SJCRH30 (cell line): ENCODE measurements around the gene DACT2. TPM values are rescaled to one million over a fixed set of nuclear protein-coding genes. Genes with fewer than 3 reads are reported as not detected.

Experiments
- DNase-seq, 2 experiments: peaks; one replicate each; pipeline ENCODE4 v3.0.0-alpha.2; 2015 to 2020
- H3K27ac ChIP-seq: fragments of 250-450 bp; sonication (Bioruptor Pico); 2 replicates; pipeline ENCODE4 v1.5.1; 2020; ENCODE audit warnings: mild to moderate bottlenecking, moderate library complexity
- H3K27me3 ChIP-seq: fragments of 250-450 bp; sonication (Bioruptor Pico); 2 replicates; pipeline ENCODE4 v1.5.1; 2020; ENCODE audit warnings: mild to moderate bottlenecking, moderate library complexity
- H3K36me3 ChIP-seq: fragments of 250-450 bp; sonication (Bioruptor Pico); 2 replicates; pipeline ENCODE4 v1.5.1; 2020; ENCODE audit warnings: mild to moderate bottlenecking, moderate library complexity
- H3K4me1 ChIP-seq: fragments of 250-450 bp; sonication (Bioruptor Pico); 2 replicates; pipeline ENCODE4 v1.5.1; 2020; ENCODE audit warnings: mild to moderate bottlenecking, moderate library complexity
- H3K4me3 ChIP-seq: fragments of 250-450 bp; sonication (Bioruptor Pico); 2 replicates; pipeline ENCODE4 v1.5.1; 2020; ENCODE audit warnings: mild to moderate bottlenecking, moderate library complexity
- H3K9me3 ChIP-seq: fragments of 250-450 bp; sonication (Bioruptor Pico); replicated peaks from 2 replicates; pipeline ENCODE4 v1.5.1; 2020; ENCODE audit warnings: mild to moderate bottlenecking, moderate library complexity
- total RNA-seq: library from RNA; depleted of rRNA; stranded (reverse); fragments of >200 nt; shearing (Covaris generic); gene quantifications from 2 replicates; pipeline ENCODE4 v1.2.3, GENCODE V29; 2014

DACT2 gene
- total RNA-seq, 1 experiment from 2014 or later, result not detected

DNA sequence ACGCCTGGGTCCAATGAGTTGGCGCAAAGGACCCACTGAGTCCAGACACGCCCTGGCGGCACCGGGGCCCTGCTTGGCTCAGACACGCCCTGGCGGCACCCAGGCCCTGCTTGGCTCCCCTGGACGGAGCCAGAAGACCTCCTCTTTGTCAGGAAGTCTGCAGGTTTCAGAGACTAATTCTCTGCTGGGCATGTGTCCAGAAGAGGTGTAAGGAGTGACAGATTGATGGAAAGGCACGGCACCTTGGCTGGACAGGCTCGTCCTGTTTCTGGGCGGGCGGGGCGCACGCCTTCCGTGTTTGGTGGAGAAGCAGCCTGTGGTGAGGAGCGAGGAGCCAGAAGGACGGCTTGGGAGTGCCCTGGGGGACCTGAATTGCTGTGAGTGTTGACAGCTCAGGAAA lies 23.1 kb upstream of the DACT2 start:
- no peak for DNase-seq
- Histone ChIP-seq H3K27me3 (peaks cover 33% of the 10 kb centered on the region), H3K36me3 (no peaks in the 10 kb centered on the region), H3K4me3 (no peak overlapping the region), H3K27ac (no peak overlapping the region), H3K4me1 (no peaks in the 10 kb centered on the region), H3K9me3 (no peaks in the 10 kb centered on the region)

DNA sequence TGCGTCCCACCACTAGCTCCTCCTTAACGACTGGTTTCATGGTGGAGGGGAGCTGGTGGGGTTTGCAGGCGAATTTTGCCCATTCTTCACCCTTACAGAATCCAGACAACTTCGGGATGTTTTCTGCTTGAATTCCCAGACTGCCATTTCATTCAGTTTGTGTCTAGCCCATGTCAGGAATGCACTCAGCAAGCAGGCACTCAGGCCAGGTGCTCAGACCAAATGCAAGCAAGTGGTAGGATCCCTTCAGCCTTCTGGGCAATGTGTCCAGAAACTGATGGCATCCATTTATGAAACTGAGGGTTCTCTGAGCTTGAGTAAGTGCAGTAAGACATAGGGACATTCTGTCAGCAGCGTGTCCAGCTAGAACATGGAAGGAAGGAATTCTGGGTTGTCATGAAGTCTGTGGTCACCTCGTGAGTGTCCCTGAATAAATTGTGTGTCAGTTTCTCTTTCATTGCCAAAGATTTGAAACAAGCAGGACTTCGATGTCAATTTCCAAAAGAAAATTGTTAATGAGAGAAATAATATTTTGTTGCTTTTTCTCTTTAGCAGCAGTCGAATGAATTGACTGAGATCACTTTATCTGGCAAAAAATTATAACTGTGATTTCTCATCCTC lies 21.8 kb upstream of the DACT2 start:
- DNase-seq, result no peak
- Histone ChIP-seq H3K36me3 (no peaks in the 10 kb centered on the region), H3K9me3 (no peaks in the 10 kb centered on the region), H3K4me1 (no peaks in the 10 kb centered on the region), H3K4me3 (no peak overlapping the region), H3K27ac (no peak overlapping the region), H3K27me3 (peaks cover 22% of the 10 kb centered on the region)

DNA sequence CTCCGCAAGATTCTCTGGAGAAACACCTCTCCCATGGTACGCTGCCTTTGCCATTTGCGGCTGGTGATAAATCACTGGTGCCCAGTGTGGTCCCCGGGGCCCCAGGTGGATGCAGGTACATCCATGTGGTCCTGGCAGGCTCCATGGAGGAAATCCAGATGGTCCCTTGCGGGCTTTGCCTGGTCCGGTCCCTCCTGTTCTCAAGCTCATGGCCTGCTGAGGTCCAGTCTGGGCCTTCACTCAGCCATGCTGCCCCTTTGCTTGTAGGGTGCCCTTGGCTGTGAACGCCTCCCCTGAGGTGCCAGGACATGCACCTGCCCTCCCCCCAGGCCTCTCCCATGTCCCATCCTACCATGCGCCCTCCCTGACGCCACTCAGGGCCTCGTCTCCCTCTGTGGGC lies 21.2 kb upstream of the DACT2 start:
- Histone ChIP-seq H3K9me3 (no peaks in the 10 kb centered on the region), H3K36me3 (no peaks in the 10 kb centered on the region), H3K27me3 (peaks cover 17% of the 10 kb centered on the region), H3K27ac (no peak overlapping the region), H3K4me3 (no peak overlapping the region), H3K4me1 (no peaks in the 10 kb centered on the region)
- no peak for DNase-seq

DNA sequence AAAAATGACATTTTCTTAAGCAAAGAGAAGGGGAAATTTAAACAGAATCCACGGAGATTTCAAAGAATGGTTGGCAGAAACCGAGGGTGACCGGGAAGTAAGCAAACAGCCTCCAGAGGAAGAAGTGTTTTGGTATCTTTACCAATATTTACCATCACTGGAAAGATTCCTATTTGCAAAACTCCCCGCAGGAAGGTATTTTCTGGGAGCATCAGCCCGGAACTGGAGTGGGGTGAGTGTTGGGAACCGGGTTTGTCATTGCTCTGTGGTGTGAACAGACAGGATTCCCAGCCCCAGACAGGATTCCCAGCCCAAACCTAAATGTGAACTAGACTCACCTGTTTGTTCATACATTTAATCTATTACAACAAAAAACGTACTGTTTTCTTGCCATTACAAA lies 19.2 kb upstream of the DACT2 start:
- no peak overlapping the region for H3K4me3 ChIP-seq
- no peaks in the 10 kb centered on the region for H3K4me1 ChIP-seq
- H3K27me3 ChIP-seq, result peaks cover under 1% of the 10 kb centered on the region; the same call in 1 of the 2 replicates
- H3K36me3 ChIP-seq, result no peaks in the 10 kb centered on the region
- no peaks in the 10 kb centered on the region for H3K9me3 ChIP-seq
- H3K27ac ChIP-seq, result no peak overlapping the region
- DNase-seq, result no peak

DNA sequence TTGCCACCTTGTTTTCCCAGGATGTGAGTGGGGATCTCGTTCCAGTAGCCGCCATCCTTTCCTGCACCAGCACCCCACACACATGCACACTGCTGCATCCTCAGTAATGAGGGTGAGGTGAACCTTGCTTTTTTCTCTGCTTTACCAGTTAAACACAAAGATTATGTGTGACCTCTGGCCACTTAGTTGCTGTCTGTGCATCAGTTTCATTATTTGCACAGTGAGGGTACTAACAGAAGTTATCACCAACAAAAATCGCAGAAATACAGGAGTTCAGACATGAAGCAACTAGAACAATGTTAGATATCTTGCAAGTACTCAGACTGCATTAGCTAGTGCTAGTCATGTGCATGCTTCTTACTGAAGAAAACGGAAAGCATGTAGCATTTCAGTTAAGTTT lies 17.4 kb upstream of the DACT2 start:
- Histone ChIP-seq H3K9me3 (no peaks in the 10 kb centered on the region), H3K27me3 (no peaks in the 10 kb centered on the region), H3K27ac (no peak overlapping the region), H3K4me1 (no peaks in the 10 kb centered on the region), H3K36me3 (no peaks in the 10 kb centered on the region), H3K4me3 (no peak overlapping the region)
- no peak for DNase-seq

DNA sequence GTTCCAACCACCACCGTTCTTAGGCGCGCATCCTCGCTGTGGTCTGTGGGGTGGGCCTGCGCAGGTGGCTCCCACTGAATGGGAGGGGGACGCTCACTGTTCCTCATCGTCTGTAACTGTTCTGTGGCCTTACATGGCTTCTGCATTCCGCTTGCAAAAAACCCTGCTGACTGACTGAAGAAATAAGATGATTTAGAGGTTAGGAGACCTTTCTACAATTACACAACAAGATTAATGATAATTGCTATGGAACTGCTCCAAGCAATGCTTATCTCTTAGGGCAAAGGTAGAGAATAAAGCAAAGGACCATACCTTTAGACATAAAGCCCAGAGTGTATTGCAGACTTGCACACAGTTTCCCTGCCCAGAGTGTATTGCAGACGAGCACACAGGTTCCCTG lies 14.4 kb upstream of the DACT2 start:
- H3K36me3 ChIP-seq, result no peaks in the 10 kb centered on the region
- no peak for DNase-seq
- H3K4me1 ChIP-seq, result no peaks in the 10 kb centered on the region
- H3K27me3 ChIP-seq, result no peaks in the 10 kb centered on the region
- H3K4me3 ChIP-seq, result no peak overlapping the region
- no peak overlapping the region for H3K27ac ChIP-seq
- H3K9me3 ChIP-seq, result no peaks in the 10 kb centered on the region

DNA sequence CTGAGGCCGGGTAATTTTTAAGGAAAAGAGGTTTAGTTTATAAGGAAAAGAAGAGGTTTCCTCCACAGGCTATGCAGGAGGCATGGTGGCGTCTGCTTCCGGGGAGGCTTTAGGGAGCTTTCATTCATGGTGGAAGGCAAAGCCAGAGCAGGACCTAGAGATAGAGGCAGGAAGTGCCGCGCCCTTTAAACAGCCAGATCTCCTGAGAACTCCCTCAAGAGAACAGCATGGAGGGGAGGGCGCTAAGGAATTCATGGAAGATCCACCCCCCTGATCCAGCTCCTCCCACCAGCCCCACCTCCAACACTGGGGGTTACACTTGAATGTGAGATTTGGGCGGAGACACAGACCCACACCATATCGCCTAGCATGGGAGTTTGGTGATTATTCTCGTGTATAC lies 13.9 kb upstream of the DACT2 start:
- DNase-seq, result no peak
- Histone ChIP-seq H3K27me3 (no peaks in the 10 kb centered on the region), H3K27ac (no peak overlapping the region), H3K4me3 (no peak overlapping the region), H3K36me3 (no peaks in the 10 kb centered on the region), H3K4me1 (no peaks in the 10 kb centered on the region), H3K9me3 (no peaks in the 10 kb centered on the region)

GRCh38 chr6:168333039-168333438 lies 13.5 kb upstream of the DACT2 start:
- H3K9me3 ChIP-seq, result no peaks in the 10 kb centered on the region
- H3K27ac ChIP-seq, result no peak overlapping the region
- peak in 1 of 2 experiments; percentile 28 for DNase-seq
- H3K36me3 ChIP-seq, result no peaks in the 10 kb centered on the region
- H3K27me3 ChIP-seq, result no peaks in the 10 kb centered on the region
- no peak overlapping the region for H3K4me3 ChIP-seq
- no peaks in the 10 kb centered on the region for H3K4me1 ChIP-seq

DNA sequence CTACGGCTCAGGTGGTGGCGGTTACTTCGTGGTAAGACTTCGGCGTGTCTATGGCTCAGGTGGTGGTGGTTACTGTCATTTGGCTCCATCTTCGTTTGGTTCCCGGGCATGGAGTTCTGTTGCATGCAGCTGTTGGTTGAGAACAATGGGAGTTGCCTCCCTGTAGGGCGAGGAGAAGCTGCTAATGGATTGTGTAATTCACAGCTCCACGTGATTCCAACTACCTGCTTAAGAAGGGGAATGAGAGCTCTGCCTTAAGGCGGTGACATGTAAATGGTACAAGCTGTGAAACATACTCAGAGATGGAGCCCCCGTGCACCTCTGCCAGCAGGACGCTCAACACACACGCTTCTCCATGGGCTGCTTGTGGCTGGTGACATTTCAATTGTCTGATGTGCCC lies 12.4 kb upstream of the DACT2 start:
- H3K27me3 ChIP-seq, result no peaks in the 10 kb centered on the region; the same call in 1 of the 2 replicates
- H3K9me3 ChIP-seq, result no peaks in the 10 kb centered on the region
- no peaks in the 10 kb centered on the region for H3K36me3 ChIP-seq
- no peaks in the 10 kb centered on the region for H3K4me1 ChIP-seq
- no peak overlapping the region for H3K4me3 ChIP-seq
- DNase-seq, result no peak
- no peak overlapping the region for H3K27ac ChIP-seq

DNA sequence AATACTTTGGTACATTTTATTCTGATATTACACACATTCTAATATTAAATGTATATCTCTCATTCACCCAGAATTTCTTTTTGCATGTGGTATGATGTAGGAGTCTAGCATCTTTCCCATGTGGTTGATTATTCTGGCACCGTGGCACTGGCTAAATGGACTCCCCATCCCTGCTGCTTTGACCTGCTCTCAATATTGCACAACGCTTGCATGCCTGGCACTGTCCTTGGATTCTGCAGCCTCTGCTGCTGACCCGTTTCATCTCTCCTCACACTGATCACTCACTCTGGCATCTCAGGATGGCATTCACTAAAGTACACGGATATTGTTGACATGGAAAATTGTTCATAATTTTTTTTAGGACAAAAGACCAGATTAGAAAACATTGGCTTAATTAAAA lies 11.5 kb upstream of the DACT2 start:
- Histone ChIP-seq H3K4me3 (no peak overlapping the region), H3K27me3 (no peaks in the 10 kb centered on the region; the same call in 1 of the 2 replicates), H3K27ac (no peak overlapping the region), H3K36me3 (no peaks in the 10 kb centered on the region), H3K9me3 (no peaks in the 10 kb centered on the region), H3K4me1 (no peaks in the 10 kb centered on the region)
- DNase-seq, result no peak

DNA sequence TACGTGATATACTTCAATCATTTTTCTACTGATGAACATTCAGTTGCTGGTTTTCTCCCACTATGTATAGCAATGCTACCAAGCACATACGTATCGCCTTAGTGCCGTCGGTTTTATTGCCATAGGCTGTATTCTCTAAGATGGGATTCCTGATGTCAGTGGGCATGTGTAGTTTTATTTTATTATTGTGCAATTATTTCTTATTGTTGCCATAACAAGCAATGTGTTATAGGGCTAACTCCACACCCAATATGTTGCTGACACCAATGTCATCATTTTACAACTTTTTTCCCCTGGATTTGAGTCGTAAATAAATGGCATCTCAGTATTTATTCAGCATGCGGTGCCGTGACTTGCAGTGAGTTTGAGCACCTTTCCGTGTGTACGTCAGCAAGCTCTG lies 10.8 kb upstream of the DACT2 start:
- Histone ChIP-seq H3K9me3 (no peaks in the 10 kb centered on the region), H3K4me1 (no peaks in the 10 kb centered on the region), H3K36me3 (no peaks in the 10 kb centered on the region), H3K27ac (no peak overlapping the region), H3K27me3 (no peaks in the 10 kb centered on the region; the same call in 1 of the 2 replicates), H3K4me3 (no peak overlapping the region)
- no peak for DNase-seq

DNA sequence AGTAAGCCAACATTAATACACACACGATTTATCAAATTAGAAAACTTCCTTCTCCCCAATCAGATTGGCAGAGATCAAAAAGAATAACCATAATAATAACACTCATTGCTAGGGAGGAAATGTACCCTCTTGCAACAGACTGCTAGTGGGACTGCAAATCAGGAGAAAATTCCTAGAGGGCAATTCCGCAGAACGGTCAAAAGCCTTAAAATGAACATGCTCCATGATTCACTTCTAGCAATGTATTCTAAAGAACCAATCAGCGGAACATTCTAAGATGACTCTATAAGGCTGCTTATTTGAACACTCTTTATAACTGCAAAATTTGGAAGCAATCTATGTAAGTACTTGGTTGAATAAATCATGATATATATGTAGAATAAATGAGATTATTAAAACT lies 8.5 kb upstream of the DACT2 start:
- Histone ChIP-seq H3K36me3 (no peaks in the 10 kb centered on the region), H3K9me3 (no peaks in the 10 kb centered on the region), H3K4me3 (no peak overlapping the region), H3K27ac (no peak overlapping the region), H3K4me1 (no peaks in the 10 kb centered on the region), H3K27me3 (no peaks in the 10 kb centered on the region; the same call in 1 of the 2 replicates)
- no peak for DNase-seq

DNA sequence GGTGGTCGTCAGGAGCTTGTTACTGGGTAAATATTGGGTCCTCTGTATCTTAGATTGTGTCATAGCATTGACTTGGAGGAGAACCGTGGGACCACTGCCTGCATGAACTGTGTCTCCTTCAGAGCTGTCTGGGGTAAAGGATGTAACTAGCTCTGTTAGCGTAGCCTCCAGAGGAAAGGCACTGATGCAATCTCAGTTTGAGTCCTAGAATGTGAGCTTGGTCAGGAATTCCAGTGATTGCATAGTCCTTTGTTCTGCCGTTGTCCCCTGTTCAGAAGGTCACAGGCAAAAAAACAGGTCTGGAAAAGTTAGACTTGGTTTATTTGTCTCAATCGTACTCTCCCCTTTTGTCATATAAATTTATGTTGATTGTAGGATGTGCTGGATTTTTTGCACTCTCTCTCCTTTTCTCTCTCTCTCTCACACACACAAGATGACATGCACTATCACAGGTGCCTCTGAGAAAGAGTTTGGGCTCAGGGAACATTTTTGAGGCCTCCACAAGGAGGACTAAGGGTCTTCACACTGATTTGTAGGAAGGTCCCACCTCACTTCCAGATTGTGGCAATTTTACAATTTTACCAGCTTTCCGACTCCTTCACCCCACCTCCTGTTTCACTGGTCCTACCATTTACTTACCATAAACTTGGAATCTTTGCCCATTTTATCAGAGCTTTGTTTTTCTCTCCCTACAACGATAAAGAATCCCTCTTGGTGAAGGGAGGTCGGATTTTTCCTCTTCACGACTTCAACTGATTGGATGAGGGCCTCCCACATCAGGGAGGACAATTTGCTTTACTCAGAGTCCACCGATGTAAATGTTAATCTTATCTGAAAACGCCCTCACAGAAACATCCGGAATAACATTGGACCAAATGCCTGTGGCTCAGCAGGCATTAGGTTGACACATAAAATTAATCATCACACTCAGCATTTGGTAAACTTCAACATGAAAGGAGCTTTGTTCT lies 7.0 kb upstream of the DACT2 start:
- no peaks in the 10 kb centered on the region; the same call in 1 of the 2 replicates for H3K27me3 ChIP-seq
- no peaks in the 10 kb centered on the region for H3K4me1 ChIP-seq
- H3K36me3 ChIP-seq, result no peaks in the 10 kb centered on the region
- H3K9me3 ChIP-seq, result no peaks in the 10 kb centered on the region
- DNase-seq, result no peak
- no peak overlapping the region for H3K4me3 ChIP-seq
- H3K27ac ChIP-seq, result no peak overlapping the region

DNA sequence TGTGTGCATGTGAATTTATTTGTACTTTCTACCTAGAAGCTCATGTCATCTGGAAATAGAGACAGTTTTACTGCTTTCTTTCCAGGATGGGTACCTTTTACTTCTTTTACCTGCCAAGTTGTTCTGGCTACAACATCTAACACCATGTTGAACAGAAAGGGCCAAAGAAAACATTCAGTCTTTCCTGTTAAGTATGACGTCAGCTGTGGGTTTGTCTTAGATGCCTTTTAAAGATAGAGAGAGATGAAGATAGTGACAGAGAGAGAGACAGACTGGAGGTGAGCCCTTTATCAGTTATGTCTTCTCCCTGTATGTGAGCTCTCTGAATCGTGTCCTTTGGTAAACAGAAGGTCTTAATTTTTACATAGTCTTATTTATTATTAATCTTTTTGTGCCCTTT lies 3.4 kb upstream of the DACT2 start:
- DNase-seq, result no peak
- H3K4me1 ChIP-seq, result no peaks in the 10 kb centered on the region
- H3K9me3 ChIP-seq, result no peaks in the 10 kb centered on the region
- H3K4me3 ChIP-seq, result no peak overlapping the region
- no peak overlapping the region for H3K27ac ChIP-seq
- no peaks in the 10 kb centered on the region for H3K36me3 ChIP-seq
- H3K27me3 ChIP-seq, result no peaks in the 10 kb centered on the region; the same call in 1 of the 2 replicates

GRCh38 chr6:168320634-168321033 lies 1.1 kb upstream of the DACT2 start:
- Histone ChIP-seq H3K27me3 (no peaks in the 10 kb centered on the region), H3K4me1 (no peaks in the 10 kb centered on the region), H3K36me3 (no peaks in the 10 kb centered on the region), H3K4me3 (no peak overlapping the region), H3K27ac (no peak overlapping the region), H3K9me3 (no peaks in the 10 kb centered on the region)
- DNase-seq, result no peak
